GM19438 (cell line): ENCODE data around the gene ARHGEF5.

ENCODE experiments used
- ATAC-seq: cut with Tn5 transposase; IDR thresholded peaks from one replicate; pipeline ENCODE4 v1.9.1; 2021; ENCODE audit warnings: low read depth; ENCODE audit not compliant: unreplicated experiment

Gene ARHGEF5

DNA sequence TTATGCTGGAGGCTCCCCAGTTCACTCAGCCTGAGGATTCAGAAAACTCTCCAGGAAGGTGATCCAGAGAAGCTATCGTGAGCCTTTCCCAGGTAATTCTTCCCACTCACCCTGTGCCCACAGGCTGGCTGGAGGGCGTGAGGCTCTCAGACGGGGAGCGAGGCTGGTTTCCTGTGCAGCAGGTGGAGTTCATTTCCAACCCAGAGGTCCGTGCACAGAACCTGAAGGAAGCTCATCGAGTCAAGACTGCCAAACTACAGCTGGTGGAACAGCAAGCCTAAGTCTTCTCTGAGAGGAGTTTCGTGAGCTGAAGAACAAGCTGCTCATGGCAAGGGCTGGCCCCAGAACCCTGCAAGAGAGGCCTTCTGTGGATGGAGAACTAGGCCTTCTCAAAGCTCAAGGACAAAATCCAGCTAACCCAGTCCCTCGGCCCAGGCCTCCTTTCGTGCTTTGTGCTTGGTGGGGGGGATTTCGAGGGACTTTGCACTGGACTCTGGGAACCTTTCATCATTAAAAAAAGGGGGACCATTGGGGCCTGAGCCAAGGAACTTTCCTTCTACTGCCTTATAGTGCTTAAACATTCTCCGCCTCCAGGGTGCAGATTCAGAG lies 24.7 kb downstream of the ARHGEF5 start:
- ATAC-seq: no peak

DNA sequence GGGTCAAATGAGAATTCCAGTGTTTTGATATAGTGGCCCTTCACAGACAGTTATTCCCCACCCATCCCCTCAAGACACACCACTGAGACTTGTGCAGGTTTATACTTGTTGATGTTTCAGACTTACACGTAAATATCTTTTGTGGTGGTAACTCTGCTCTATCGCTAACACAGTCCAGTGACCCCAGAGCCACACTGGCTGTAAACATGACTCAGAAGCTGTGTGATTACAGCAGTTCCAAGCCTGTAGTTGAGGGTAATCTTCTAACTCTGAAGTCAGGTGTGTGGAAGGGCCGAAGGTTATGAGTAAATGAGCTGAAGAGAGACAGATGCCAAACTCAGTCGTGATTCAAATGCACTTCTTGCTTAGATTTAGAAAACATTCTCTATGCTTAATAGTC lies 28.9 kb downstream of the ARHGEF5 start:
- ATAC-seq: no peak

DNA sequence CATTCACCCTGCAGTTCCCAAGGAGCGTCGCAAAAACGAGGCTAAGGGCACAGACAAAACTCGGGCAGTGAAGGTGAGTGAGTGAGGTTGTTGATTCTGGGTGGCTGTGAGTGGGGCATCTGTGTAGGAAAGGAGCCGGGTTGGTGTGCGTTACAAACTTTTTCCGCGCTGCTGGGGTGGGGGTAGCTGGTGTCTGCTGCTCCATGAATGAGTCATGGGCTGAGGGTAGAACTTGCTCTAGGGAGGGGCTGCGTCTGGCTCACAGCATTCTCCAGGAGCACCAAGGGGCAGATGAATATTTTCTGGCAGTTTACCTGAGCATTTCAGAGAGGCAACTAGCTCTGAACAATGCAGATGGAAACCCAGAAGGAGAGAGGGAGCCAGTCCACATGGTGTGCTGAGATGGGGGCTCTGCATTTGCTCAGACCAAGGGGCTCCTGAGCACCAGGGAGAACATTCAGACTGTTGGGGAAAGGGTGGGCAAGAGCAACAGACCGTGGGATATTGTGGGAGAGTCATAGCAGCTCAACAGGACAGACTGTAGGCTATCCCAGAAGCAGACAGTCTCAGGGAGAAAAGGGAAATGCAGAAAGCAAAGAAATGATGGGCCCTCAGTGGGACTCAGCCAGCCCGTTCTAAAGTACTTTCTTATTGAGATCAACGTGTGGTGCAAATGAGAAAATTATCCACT lies 29.5 kb downstream of the ARHGEF5 start:
- ATAC-seq: no peak

DNA sequence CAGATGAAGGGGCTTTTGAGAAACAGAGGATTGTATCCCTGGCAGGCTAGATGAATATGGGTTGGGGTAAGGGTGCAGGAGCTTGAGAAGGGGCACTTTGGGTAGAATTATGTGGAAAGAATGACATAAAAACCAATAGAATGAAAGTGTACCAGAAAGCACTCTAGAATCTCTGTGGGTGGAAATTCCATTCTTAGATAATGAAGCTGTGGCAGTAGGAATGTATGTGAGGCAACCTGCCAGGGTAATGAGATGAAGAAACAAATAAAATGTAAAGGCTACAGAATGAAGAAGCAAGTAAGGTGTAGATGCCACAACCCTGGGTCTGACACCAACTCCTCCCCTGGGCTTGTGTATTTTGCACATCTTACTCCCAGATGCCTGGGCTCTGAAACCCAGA lies 31.5 kb downstream of the ARHGEF5 start:
- no peak for ATAC-seq

DNA sequence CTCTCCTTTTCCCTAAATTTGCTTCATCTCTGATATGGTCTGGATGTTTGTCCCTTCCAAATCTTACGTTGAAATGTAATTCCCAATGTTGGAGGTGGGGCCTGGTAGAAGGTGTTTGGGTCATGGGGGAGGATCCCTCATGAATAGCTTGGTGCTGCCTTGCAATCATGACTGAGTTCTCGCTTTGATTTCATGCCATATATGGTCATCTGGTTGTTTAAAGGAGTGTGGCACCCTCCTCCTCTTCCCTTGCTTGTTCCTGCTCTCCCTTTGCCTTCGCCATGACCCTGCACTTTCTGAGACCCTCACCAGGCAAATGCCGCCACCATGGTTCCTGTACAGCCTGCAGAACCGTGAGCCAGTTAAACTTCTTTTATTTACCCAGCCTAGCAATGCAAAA lies 33.7 kb downstream of the ARHGEF5 start:
- no peak for ATAC-seq

DNA sequence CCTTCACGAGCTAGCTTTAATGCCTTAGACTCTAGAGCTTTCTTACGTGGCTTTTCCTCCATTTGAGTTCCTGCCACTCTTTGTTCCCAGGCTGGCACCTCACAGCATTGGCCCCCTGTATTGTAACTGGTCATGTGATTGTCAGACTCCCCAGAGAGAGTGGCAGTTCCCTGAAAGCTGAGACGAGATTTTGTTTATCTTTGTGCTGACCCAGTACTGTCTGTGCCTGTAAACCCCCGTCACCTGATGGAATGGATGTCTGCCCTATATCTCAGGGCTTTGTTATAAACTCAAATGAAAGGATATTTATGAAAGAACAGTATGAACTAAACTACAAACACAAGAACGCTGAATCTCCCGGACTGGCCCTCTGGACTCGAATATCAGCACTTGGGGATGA lies 35.3 kb downstream of the ARHGEF5 start:
- no peak for ATAC-seq

DNA sequence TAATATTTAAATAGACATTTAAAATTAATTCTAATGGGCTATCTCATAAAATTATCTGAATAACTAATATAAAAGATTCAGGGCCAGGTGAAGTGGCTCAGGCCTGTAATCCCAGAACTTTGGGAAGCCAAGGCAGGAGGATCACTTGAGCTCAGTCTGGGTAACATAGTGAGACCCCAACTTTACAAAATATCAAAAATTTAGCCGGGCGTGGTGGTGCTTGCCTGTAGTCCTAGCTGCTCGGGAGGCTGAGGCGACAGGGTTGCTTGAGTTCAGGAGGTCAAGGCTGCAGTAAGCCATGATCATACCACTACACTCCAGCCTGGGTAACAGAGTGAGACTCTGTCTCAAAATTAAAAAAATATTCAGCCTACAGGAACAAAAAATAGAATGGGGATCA lies 35.8 kb downstream of the ARHGEF5 start:
- no peak for ATAC-seq

DNA sequence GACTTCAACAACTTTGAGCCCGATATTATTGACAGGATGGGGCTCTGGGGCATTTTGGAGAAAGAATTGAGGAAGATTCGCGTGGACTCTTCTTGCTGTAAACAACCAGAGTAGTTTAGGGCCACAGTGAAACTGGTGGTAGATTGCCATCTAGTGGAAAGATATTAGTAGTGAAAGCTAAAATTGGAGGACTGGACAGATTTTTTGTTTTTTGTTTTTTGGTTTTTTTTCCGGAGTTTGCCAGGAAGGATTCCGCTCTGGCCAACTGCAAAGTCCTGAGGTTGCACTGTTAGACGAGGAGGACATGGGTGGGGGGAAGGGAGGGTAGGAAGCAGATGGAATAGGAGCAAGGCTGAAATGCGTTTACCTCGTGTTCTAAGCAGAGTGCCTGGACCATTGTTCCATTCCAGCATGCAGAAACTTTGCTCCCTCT lies 36.6 kb downstream of the ARHGEF5 start:
- ATAC-seq: peak; percentile 89

DNA sequence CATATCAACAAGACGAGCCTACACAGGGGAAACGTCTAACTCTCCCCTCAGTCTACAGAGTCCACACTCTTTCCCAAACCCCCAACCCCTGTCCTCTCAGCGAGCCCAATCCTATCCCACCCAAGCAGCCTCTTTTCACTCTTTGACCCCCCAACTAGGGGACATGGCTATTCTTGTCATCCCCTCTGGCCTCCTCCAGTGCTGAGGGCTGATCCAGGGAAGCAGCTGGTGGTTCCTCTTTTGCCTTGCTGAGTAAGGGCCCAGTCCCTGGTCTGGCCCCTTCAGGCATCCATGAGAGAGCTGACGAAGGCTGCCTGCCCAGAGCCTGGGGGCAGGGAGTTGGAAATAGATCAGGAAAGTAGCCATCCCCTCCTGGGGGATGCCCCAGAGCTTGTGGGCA lies 41.9 kb downstream of the ARHGEF5 start:
- no peak for ATAC-seq

DNA sequence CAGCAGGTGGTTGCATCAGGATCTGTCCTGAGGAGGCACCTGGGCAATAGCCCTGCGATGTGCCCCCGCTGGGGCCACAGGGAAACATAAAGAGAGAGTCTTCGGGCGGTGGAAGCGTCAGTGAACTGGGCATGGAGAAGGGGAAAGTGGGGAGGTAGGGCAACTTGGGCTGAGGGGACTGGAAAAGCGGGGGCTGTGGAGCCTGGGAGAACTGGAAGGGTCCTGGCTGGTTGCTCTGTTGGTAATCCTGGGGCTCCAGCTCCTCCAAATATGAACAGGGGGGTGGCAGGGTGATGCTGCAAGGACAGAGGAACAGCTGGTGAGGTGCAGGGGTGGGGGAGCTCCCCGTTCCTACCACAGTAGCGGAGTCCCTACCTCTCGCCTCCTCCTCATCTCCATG lies 43.1 kb downstream of the ARHGEF5 start:
- no peak for ATAC-seq

DNA sequence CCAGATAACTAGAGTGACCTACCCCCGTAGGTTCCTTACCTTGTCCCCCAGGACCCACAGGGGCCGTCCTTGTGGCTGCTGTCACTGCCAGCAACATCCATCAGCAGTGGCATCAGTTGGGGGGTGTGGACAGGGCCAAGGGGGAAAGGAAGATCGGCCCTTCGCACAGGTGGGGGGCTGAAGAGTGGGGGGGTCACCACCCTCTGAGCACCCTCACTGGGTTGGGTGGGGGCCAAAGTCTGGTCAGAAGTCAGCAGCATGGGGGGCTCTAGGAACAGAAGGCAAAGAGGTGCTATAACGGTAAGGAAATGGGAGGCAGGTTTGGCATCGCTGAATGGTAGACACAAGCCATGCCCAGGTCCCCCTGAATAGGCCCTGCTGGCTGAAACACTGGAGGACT lies 43.7 kb downstream of the ARHGEF5 start:
- no peak for ATAC-seq

DNA sequence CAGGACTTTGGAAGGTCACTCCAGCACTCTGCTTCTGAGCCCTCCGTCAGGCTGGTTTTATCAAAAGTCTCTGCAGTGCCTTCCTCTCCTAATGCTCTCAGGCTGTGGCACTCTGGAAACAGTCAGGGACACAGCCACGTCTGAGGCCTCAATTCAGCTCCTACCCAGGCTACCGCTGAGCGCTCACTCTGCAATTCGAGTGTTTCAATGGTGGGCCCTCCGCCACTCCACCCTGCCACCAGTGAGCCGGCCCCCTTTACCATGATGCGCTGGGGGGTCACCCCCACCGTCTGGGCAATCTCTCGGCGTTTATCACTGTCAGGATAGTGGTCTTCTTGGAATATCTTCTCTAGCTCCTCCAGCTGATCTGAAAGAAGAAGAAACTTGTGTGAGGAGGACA lies 44.7 kb downstream of the ARHGEF5 start:
- no peak for ATAC-seq

DNA sequence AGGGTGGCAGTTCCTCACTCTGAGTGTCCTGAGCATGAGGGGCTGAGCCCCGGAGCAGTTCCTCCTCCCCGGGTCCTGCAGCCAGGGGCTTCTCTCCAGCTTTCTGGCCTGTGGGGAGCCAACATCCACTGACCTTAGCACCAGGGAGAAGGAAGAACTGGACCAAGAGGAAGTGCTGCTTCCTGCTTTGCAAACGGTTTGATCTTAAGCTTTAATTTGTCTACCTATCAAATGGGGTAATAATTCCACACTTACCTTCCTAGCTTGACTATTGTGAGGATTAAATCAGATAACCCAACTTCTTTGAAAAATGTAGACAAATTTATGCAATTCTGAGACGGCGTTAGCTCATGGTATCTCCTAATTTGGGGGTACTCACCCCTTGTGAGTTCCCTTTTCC lies 46.3 kb downstream of the ARHGEF5 start:
- ATAC-seq: no peak

DNA sequence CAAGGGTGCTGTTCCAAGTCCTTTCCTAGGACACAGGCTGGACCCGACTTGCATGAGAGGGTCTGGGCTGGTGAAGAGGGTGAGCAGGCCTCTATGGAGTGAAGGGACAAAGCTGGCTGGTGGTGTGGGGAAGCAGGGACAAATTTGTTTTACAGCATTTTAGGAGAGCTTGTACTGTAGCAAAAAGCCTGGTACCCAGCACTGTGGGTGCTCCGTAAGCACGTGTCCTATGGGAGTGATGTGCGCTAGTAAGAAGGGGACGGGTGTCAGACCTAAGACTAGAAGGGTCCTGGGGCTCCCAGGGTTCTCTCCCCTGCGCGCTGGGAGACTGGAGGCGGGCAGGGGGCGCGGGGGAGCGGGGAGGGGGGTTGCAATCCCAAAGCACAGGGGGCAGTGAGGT lies 47.9 kb downstream of the ARHGEF5 start:
- ATAC-seq: no peak

DNA sequence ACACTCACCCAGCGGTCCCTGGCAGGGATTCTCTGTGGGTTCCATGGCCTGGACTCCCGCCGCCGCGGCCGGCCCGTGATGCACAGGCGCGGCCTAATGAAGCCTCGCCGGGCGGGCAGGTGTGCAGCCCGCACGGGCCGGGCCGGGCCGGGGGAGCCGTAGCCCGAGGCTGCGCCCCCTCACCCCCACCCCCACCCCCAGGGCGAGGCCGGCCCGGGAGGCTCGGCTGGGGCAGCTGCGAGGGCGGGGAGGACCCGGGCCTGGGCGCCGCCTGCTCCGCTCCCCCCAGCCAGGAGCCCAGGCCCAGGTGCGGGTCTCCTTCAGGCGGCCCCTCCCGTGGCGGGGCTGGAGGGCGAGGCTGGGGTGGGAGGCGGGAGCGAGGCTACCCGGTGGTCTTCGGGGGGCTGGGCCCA lies 48.5 kb downstream of the ARHGEF5 start, which contains the start of gene NOBOX:
NOBOX (minus strand) TSS at position 45 of the 413 bp plus-strand sequence.
- ATAC-seq: no peak

DNA sequence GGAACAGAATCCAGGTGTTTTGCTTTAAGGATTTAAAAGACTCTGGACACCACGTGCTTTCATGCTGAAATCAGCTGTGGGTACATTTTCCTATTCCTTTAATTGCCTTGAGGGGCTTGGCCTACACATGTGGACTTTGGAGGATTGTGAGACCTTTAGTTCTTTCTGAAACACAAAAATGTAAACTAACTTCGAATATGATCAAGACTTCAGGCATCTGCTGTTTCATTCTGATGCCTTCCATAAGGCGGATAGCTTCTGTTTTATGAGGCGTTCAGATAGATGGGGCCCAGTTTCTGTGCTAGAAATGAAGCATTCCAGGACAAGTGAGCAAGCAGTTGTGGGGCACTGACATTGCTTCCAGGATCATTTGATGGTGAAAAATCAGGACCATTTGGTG lies 49.7 kb downstream of the ARHGEF5 start:
- no peak for ATAC-seq

DNA sequence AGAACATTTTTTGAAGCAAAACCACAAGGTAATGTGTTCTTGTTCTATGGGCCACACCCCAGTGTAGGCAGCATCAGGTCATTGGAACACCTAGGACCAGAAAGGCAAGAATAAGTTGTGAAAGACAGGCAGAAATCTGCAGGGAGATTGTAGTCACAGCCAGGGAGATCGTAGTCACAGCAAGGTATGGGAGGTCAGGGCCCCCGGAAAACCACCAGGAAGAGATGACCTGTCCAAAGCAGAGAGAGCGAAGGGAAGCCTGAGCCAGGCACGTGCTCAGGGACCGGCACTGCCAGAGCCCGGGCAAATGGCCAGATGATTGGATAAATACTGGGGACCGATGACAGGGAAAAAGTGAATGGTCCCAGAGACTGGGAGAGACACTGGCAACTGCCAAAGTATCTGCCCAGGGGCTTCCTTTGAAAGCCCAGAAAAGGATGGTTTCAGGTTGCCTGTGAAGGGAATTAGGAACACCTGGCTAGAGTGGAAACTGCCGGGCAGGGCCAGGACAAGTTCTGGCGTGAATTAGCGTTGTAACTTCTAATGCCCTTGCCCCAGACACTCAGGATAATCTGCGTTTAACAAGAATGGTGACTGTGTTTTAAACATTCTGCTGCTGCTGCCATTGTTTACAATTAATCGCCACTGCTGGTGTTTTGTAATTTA lies 52.2 kb downstream of the ARHGEF5 start:
- no peak for ATAC-seq

DNA sequence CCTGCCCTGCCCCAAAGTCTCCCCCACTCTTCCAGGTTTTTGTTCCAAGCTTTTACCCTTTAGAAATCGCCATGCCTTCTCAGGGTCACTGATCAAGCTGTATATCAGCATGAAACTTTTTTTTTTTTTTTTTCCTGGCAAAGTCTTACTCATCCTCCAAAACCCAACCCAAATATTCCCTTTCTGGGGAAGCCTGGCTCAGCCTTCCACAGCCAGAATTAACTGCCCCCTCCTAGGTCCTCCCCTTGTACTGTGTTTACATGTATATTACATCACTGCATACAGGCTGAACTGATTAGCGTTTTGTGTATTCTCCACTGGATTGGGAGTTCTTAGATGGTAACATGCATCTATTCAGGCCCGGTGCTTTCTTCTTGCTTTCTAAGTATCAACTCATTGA lies 52.9 kb downstream of the ARHGEF5 start:
- ATAC-seq: no peak

DNA sequence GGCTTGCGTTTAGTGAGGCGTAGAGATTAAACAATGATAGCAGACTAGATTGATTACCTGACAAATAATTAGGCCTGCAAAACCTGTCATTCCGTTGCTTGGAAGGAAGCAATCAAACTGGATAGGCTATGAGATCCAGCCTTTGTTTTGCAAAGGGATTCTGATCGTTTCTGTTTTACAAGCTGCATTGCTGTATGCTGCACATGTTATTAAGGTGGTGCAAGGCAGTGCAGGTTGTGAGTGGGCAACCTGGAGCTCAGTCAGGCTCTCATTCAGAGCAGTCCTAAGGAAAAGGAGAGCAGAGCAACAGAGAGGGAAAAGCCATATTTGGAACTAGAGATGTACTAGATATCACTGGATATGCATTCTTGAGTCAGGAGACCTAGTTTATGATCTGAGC lies 55.2 kb downstream of the ARHGEF5 start:
- no peak for ATAC-seq

DNA sequence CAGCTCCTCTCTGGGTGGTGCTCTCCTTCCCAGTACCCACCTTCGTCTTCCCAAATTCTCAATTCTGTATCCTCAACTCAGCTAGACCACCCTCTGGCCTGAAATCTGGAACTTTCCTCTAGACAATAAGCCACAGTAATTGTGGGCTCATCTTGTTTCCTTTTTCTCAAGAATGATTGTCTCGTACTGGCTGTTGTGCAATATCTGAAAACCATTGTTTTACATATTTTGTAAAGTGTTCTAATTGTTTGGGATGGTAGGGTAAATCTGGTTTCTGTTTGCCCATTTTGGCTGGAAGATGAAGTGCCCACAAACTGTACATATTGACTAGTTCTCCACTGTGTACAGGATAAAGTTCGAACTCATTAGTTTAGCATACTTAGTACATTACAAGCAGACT lies 59.6 kb downstream of the ARHGEF5 start:
- no peak for ATAC-seq

DNA sequence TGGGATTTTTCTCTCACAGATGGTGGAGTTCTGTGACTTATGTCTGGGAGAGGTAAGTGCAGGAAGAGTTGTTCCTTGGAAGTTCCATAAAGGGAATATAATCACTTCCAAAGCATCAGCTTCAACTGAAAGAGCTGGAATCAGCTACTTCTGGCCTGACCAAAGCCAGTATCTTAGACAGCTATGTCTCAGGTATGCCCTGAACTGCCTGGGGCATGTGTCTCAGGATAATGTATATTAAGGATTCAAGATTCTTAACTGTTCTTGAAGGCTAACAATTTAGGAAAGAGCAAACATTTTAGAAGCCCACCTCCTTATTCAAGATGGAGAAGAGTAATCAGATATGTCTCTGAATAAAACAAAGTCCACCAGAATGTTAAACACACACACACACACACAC lies 60.7 kb downstream of the ARHGEF5 start:
- no peak for ATAC-seq

DNA sequence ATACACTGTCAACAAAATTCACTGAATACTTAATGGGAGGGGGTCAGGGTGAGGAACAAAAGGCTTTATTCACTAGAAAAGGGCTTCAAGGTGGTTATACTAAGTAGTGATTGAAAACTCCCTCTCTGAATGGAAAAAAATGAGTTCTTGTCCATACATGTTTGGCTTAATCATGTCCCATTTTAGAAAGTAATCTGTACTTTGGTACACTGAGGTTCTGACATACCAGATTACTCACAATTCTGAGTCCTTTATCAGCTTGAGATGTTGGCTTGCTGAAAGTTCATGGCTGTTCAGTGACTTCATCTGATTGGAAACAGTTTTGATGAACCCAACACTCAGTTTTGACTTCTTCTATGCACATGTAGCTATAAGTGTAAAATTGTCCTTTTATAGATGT lies 61.1 kb downstream of the ARHGEF5 start:
- no peak for ATAC-seq
